SJSA1 (cell line): ENCODE data around the gene RYR2. TPM values are rescaled to one million over a fixed set of nuclear protein-coding genes. Genes with fewer than 3 reads are reported as not detected.

ENCODE experiments used
- DNase-seq, 2 experiments: peaks; one replicate each; pipeline ENCODE4 v3.0.0-alpha.2; 2015 to 2020; ENCODE audit warnings: low spot score in 2 of 2, low read depth in 1 of 2
- H3K27ac ChIP-seq: fragments of 250-450 bp; sonication (Bioruptor Pico); 2 replicates; pipeline ENCODE4 v1.5.1; 2020; ENCODE audit warnings: mild to moderate bottlenecking, moderate library complexity
- H3K27me3 ChIP-seq: fragments of 250-450 bp; sonication (Bioruptor Pico); replicated peaks from 2 replicates; pipeline ENCODE4 v1.5.1; 2020; ENCODE audit warnings: mild to moderate bottlenecking, moderate library complexity
- H3K36me3 ChIP-seq: fragments of 250-450 bp; sonication (Bioruptor Pico); 2 replicates; pipeline ENCODE4 v1.5.1; 2020; ENCODE audit warnings: mild to moderate bottlenecking
- H3K4me1 ChIP-seq: fragments of 250-450 bp; sonication (Bioruptor Pico); replicated peaks from 2 replicates; pipeline ENCODE4 v1.6.1; 2021; ENCODE audit warnings: mild to moderate bottlenecking
- H3K4me3 ChIP-seq: fragments of 250-450 bp; sonication (Bioruptor Pico); 2 replicates; pipeline ENCODE4 v1.5.1; 2020; ENCODE audit warnings: mild to moderate bottlenecking
- H3K9me3 ChIP-seq: fragments of 250-450 bp; sonication (Bioruptor Pico); replicated peaks from 2 replicates; pipeline ENCODE4 v1.5.1; 2020; ENCODE audit warnings: mild to moderate bottlenecking
- total RNA-seq: library from RNA; depleted of rRNA; stranded (reverse); fragments of >200 nt; shearing (Covaris generic); gene quantifications from 2 replicates; pipeline ENCODE4 v1.2.3, GENCODE V29; 2014

The RYR2 gene
- total RNA-seq, 1 experiment from 2014 or later: not detected

GRCh38 chr1:237012788-237013383, 29.1 kb upstream of the RYR2 start:
- Histone ChIP-seq H3K4me1 (no peaks in the 10 kb centered on the region), H3K36me3 (no peaks in the 10 kb centered on the region), H3K27ac (no peak overlapping the region), H3K9me3 (no peaks in the 10 kb centered on the region), H3K4me3 (no peak overlapping the region), H3K27me3 (no peaks in the 10 kb centered on the region)
- DNase-seq: no peak

- no peaks in the 10 kb centered on the region for H3K4me1 ChIP-seq
- no peaks in the 10 kb centered on the region for H3K27me3 ChIP-seq
- H3K9me3 ChIP-seq: no peaks in the 10 kb centered on the region
- H3K27ac ChIP-seq: no peak overlapping the region
- no peak overlapping the region for H3K4me3 ChIP-seq
- no peak for DNase-seq
- no peaks in the 10 kb centered on the region for H3K36me3 ChIP-seq
These were observed 28.4 kb upstream of the RYR2 start for GRCh38 chr1:237013608-237014007.

- Histone ChIP-seq H3K27me3 (no peaks in the 10 kb centered on the region), H3K4me1 (no peaks in the 10 kb centered on the region), H3K27ac (no peak overlapping the region), H3K36me3 (no peaks in the 10 kb centered on the region), H3K4me3 (no peak overlapping the region), H3K9me3 (no peaks in the 10 kb centered on the region)
- DNase-seq: no peak
These were observed 25.4 kb upstream of the RYR2 start for GRCh38 chr1:237016626-237017025.

GRCh38 chr1:237018896-237019295, 23.1 kb upstream of the RYR2 start:
- no peaks in the 10 kb centered on the region for H3K4me1 ChIP-seq

GRCh38 chr1:237025358-237026074, 16.5 kb upstream of the RYR2 start:
- no peaks in the 10 kb centered on the region for H3K27me3 ChIP-seq
- H3K27ac ChIP-seq: no peak overlapping the region
- H3K36me3 ChIP-seq: no peaks in the 10 kb centered on the region
- no peaks in the 10 kb centered on the region for H3K9me3 ChIP-seq
- DNase-seq: no peak
- no peaks in the 10 kb centered on the region for H3K4me1 ChIP-seq
- no peak overlapping the region for H3K4me3 ChIP-seq

More at GRCh38 chr1:237018896-237019295, 23.1 kb upstream of the RYR2 start:
- Histone ChIP-seq H3K36me3 (no peaks in the 10 kb centered on the region), H3K27me3 (no peaks in the 10 kb centered on the region), H3K9me3 (no peaks in the 10 kb centered on the region), H3K4me3 (no peak overlapping the region), H3K27ac (no peak overlapping the region)
- DNase-seq: no peak

- no peaks in the 10 kb centered on the region for H3K9me3 ChIP-seq
- H3K36me3 ChIP-seq: no peaks in the 10 kb centered on the region
- no peaks in the 10 kb centered on the region for H3K27me3 ChIP-seq
- no peak for DNase-seq
- H3K4me1 ChIP-seq: no peaks in the 10 kb centered on the region
- H3K4me3 ChIP-seq: no peak overlapping the region
- H3K27ac ChIP-seq: no peak overlapping the region
These were observed 12.7 kb upstream of the RYR2 start for GRCh38 chr1:237029240-237029639.

GRCh38 chr1:237029850-237030535, 12.0 kb upstream of the RYR2 start:
- Histone ChIP-seq H3K36me3 (no peaks in the 10 kb centered on the region), H3K4me3 (no peak overlapping the region), H3K27me3 (no peaks in the 10 kb centered on the region), H3K9me3 (no peaks in the 10 kb centered on the region), H3K4me1 (no peaks in the 10 kb centered on the region), H3K27ac (no peak overlapping the region)
- DNase-seq: no peak

- H3K36me3 ChIP-seq: no peaks in the 10 kb centered on the region
- H3K4me3 ChIP-seq: no peak overlapping the region
- no peak overlapping the region for H3K27ac ChIP-seq
- no peak for DNase-seq
- H3K27me3 ChIP-seq: no peaks in the 10 kb centered on the region
- no peaks in the 10 kb centered on the region for H3K4me1 ChIP-seq
- no peaks in the 10 kb centered on the region for H3K9me3 ChIP-seq
These were observed 10.5 kb upstream of the RYR2 start for GRCh38 chr1:237031480-237031879.

- Histone ChIP-seq H3K36me3 (no peaks in the 10 kb centered on the region), H3K4me1 (no peaks in the 10 kb centered on the region), H3K27ac (no peak overlapping the region), H3K9me3 (no peaks in the 10 kb centered on the region), H3K4me3 (no peak overlapping the region), H3K27me3 (no peaks in the 10 kb centered on the region)
- no peak for DNase-seq
These were observed 10.0 kb upstream of the RYR2 start for GRCh38 chr1:237032029-237032428.

GRCh38 chr1:237033061-237033460, 8.9 kb upstream of the RYR2 start:
- Histone ChIP-seq H3K27me3 (no peaks in the 10 kb centered on the region), H3K36me3 (no peaks in the 10 kb centered on the region), H3K9me3 (no peaks in the 10 kb centered on the region), H3K4me3 (no peak overlapping the region), H3K27ac (no peak overlapping the region), H3K4me1 (no peaks in the 10 kb centered on the region)
- DNase-seq: no peak

- Histone ChIP-seq H3K27me3 (no peaks in the 10 kb centered on the region), H3K36me3 (no peaks in the 10 kb centered on the region), H3K4me1 (no peaks in the 10 kb centered on the region), H3K27ac (no peak overlapping the region), H3K9me3 (no peaks in the 10 kb centered on the region), H3K4me3 (no peak overlapping the region)
- DNase-seq: no peak
These were observed 8.2 kb upstream of the RYR2 start for GRCh38 chr1:237033804-237034203.

- H3K4me1 ChIP-seq: no peaks in the 10 kb centered on the region
- H3K27me3 ChIP-seq: peaks cover 8% of the 10 kb centered on the region; the same call in 1 of the 2 replicates
- H3K27ac ChIP-seq: no peak overlapping the region
- DNase-seq: no peak
- no peak overlapping the region for H3K4me3 ChIP-seq
- H3K36me3 ChIP-seq: no peaks in the 10 kb centered on the region
- no peaks in the 10 kb centered on the region for H3K9me3 ChIP-seq
These were observed 6.2 kb upstream of the RYR2 start for GRCh38 chr1:237035759-237036158.

- Histone ChIP-seq H3K36me3 (no peaks in the 10 kb centered on the region), H3K27ac (no peak overlapping the region), H3K4me1 (no peaks in the 10 kb centered on the region), H3K4me3 (no peak overlapping the region), H3K9me3 (no peaks in the 10 kb centered on the region), H3K27me3 (peaks cover 28% of the 10 kb centered on the region)
- no peak for DNase-seq
These were observed 3.8 kb upstream of the RYR2 start for GRCh38 chr1:237038211-237038610.

- H3K27ac ChIP-seq: no peak overlapping the region
- H3K4me1 ChIP-seq: no peaks in the 10 kb centered on the region
- no peaks in the 10 kb centered on the region for H3K36me3 ChIP-seq
- H3K4me3 ChIP-seq: no peak overlapping the region
- peaks cover 35% of the 10 kb centered on the region for H3K27me3 ChIP-seq
- DNase-seq: no peak
- H3K9me3 ChIP-seq: no peaks in the 10 kb centered on the region
These were observed 1.2 kb upstream of the RYR2 start for GRCh38 chr1:237040823-237041222.
